ENCODE results near the gene DUOX1.
A peak's percentile ranks its signal among the peaks of the same experiment; 100 is the strongest.
"Not testable (repeated sequence)": the region's sequence is repeated elsewhere in the genome, so short reads cannot be mapped to it uniquely, and the experiment has no call there.

Gene DUOX1

DNA sequence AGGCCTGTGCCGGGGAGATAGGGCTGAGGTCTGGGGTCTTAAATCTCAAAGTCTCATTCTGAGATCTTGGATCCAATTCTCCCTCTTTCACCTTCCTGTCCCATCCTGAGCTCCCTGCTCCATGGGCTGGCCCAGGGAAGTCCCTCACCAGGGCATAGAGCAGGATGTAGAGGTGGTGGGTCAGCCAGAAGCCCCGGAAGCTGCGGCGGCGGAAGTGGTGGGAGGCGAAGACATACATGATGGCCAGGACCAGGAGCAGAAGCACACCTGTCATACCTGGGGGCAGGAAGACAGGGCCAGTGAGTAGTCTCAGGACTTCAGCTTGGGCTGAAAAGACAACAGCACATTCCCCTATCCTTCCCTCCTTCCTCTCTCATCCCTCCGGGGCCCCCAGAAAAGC lies 32.3 kb upstream of the DUOX1 start:
- Histone ChIP-seq H3K36me3 (ENCODE audit: insufficient read depth, insufficient read length, low read length) (no peaks in the 10 kb centered on the region), H3K4me1 (ENCODE audit: insufficient read depth, insufficient read length) (peaks cover 10% of the 10 kb centered on the region)
- TF ChIP-seq SUZ12 (IDR thresholded peaks at IDR 0.05; ENCODE audit: extremely low read depth, insufficient read depth, insufficient read length) (no peak), YY1 (IDR thresholded peaks at IDR 0.05; ENCODE audit: insufficient read depth, insufficient read length) (no peak), ZNF274 (IDR thresholded peaks at IDR 0.05; ENCODE audit: low read depth, low read length) (no peak)

DNA sequence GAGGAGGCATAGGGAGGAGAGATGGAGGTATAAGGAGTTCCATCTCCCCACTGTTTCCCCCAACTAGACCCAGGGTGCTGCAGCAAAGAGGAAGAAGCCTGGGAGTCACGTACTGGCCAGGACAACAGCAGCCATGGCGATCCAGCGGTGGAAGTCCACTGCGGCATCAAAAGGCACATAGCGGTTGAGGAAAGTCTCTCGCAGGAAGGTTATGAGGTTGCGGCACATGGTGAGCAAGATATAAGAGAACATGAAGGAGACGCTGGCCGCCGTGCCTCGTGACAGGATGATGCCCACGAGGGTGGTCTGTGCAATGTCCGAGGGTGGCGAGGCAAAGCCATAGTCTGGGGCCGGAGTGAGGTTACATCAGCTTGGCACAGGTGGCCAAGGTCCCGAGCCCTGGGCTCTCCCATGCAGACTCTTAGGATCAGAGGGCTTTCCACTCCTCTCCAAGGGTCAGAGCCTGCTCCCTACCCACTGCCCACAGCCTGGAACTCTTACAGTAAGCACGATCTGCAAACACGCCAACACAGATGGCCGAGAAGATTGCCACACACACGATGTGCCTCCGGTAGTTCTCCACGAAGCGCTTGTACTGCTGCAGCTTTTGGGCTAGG lies 30.1 kb upstream of the DUOX1 start:
- no peak overlapping the region for H3K9ac ChIP-seq (ENCODE audit: insufficient read length, low read depth)
- H3K4me3 ChIP-seq (ENCODE audit: insufficient read length, low read depth), result no peak overlapping the region
- peaks cover 12% of the 10 kb centered on the region for H3K4me1 ChIP-seq (ENCODE audit: insufficient read depth, insufficient read length)
- TF ChIP-seq YY1 (IDR thresholded peaks at IDR 0.05; ENCODE audit: insufficient read depth, insufficient read length) (no peak), SUZ12 (IDR thresholded peaks at IDR 0.05; ENCODE audit: extremely low read depth, insufficient read depth, insufficient read length) (no peak)
- DNase-seq (ENCODE audit: low read depth, low spot score), result no peak
- no peaks in the 10 kb centered on the region for H3K36me3 ChIP-seq (ENCODE audit: insufficient read depth, insufficient read length, low read length)
- no peaks in the 10 kb centered on the region for H3K27me3 ChIP-seq (ENCODE audit: insufficient read depth, insufficient read length)
- no peaks in the 10 kb centered on the region for H3K9me3 ChIP-seq (ENCODE audit: insufficient read depth, low read length)

More for the DNA sequence above, 32.3 kb upstream of the DUOX1 start:
- Histone ChIP-seq H3K4me3 (ENCODE audit: insufficient read length, low read depth) (no peak overlapping the region), H3K9me3 (ENCODE audit: insufficient read depth, low read length) (no peaks in the 10 kb centered on the region), H3K27me3 (ENCODE audit: insufficient read depth, insufficient read length) (no peaks in the 10 kb centered on the region), H3K9ac (ENCODE audit: insufficient read length, low read depth) (no peak overlapping the region)
- DNase-seq (ENCODE audit: low read depth, low spot score), result no peak

DNA sequence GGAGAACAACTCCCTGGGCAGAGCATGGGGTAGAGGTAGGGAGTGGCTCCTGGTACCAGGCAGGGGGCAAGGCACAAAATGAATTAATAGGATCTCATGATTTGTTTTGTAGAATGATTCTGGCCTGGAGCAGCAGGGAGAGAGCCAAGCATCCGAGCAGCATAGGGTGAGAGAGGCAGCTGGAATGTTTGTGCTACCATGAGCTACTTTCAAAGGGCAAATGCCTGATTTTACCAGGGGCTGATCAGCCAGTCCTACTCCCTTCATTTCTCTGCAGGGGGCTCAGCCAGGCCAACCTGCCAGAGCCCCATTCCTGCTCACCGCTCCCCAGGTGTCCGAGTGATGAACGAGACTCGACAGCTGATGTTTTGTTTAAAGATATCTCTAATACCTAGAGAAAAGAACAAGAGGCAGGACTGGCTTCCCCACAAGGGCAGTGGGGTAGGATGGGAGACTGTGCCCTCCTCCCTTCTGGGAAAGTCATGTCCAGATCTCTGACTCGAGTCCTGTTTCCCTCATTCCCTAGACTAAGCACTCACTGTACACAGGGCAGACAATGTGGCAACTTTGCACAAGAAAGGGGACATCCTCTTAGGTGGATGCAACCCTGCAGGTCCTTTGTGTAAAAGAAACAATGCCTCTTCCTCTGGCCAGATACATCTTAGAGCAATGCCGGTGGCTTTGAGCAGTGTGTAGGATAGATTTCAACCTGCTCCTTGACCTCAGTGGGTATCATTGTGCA lies 28.7 kb upstream of the DUOX1 start:
- Histone ChIP-seq H3K27me3 (ENCODE audit: insufficient read depth, insufficient read length) (no peaks in the 10 kb centered on the region), H3K9ac (ENCODE audit: insufficient read length, low read depth) (no peak overlapping the region), H3K4me3 (ENCODE audit: insufficient read length, low read depth) (no peak overlapping the region), H3K36me3 (ENCODE audit: insufficient read depth, insufficient read length, low read length) (no peaks in the 10 kb centered on the region), H3K9me3 (ENCODE audit: insufficient read depth, low read length) (no peaks in the 10 kb centered on the region), H3K4me1 (ENCODE audit: insufficient read depth, insufficient read length) (peaks cover 12% of the 10 kb centered on the region)
- TF ChIP-seq SUZ12 (IDR thresholded peaks at IDR 0.05; ENCODE audit: extremely low read depth, insufficient read depth, insufficient read length) (no peak), YY1 (IDR thresholded peaks at IDR 0.05; ENCODE audit: insufficient read depth, insufficient read length) (no peak), ZNF274 (IDR thresholded peaks at IDR 0.05; ENCODE audit: low read depth, low read length) (no peak)
- peak; percentile 22 for DNase-seq (ENCODE audit: low read depth, low spot score)

DNA sequence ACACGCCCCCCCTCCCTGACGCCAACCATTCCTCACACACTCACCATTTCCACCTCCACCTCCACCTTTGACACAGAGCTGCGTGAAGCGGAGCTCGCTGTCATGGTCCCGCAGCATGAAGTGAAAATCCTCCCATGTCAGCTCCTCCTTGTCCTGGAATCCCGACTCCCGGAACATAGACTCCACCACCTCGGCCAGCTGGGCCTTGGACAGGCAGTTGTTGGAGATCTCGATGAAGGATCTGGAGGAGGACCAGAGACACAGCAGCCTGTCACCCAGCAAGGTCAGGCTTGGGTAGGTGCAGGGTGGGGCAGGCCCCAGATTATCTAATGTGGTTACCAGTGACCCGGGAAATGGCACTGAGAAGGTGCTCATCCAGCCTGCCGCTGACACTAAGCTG lies 28.0 kb upstream of the DUOX1 start:
- no peak for DNase-seq (ENCODE audit: low read depth, low spot score)
- no peak for TF ChIP-seq SUZ12 (IDR thresholded peaks at IDR 0.05; ENCODE audit: extremely low read depth, insufficient read depth, insufficient read length)
- no peak for TF ChIP-seq YY1 (IDR thresholded peaks at IDR 0.05; ENCODE audit: insufficient read depth, insufficient read length)
- no peak for TF ChIP-seq ZNF274 (IDR thresholded peaks at IDR 0.05; ENCODE audit: low read depth, low read length)

DNA sequence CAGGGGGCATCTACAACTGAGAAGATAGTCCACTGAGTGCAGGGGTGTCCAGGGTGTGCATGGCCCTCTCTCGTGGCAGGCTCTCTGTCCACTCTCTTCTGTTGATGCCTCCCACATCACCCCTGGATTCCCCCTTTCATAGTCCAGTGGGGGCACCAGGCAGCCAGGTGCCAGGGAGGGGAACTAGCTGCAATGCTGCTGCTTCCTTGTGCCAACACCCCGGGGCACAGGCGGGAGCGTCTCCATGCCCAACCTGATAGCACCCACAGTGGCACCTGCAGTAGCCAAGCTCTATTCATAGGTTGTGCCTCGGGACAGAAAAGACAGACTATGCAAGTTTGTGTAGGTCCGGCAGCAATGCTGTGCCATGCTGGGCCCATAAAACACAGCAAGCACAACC lies 27.6 kb upstream of the DUOX1 start:
- H3K9me3 ChIP-seq (ENCODE audit: insufficient read depth, low read length), result no peaks in the 10 kb centered on the region
- DNase-seq (ENCODE audit: low read depth, low spot score), result no peak

More for the DNA sequence above, 28.0 kb upstream of the DUOX1 start:
- Histone ChIP-seq H3K9ac (ENCODE audit: insufficient read length, low read depth) (no peak overlapping the region), H3K36me3 (ENCODE audit: insufficient read depth, insufficient read length, low read length) (no peaks in the 10 kb centered on the region), H3K27me3 (ENCODE audit: insufficient read depth, insufficient read length) (no peaks in the 10 kb centered on the region), H3K4me1 (ENCODE audit: insufficient read depth, insufficient read length) (peaks cover 12% of the 10 kb centered on the region), H3K4me3 (ENCODE audit: insufficient read length, low read depth) (no peak overlapping the region), H3K9me3 (ENCODE audit: insufficient read depth, low read length) (no peaks in the 10 kb centered on the region)

DNA sequence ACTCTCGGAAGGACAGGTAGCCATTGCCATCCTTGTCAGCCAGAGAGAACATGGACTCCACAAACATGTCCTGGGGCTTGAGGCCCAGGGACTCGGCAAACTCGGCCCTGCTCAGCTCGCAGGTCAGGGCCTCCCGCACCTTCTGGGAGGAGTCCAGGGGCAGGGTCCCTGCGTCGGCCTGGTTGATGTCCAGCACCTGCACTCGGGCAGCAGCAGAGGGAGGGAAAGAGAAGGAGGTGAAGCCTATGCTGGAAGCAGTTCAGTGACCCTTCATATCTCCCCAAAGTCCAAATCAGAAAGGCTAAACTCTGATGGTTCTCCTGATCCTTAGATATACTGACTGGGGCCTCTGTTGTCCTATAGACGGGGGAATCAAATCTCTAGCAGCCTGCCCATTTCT lies 25.6 kb upstream of the DUOX1 start:
- not testable (repeated sequence) for H3K36me3 ChIP-seq (ENCODE audit: insufficient read depth, insufficient read length, low read length); H3K27me3 ChIP-seq (ENCODE audit: insufficient read depth, insufficient read length); H3K4me3 ChIP-seq (ENCODE audit: insufficient read length, low read depth); H3K9me3 ChIP-seq (ENCODE audit: insufficient read depth, low read length); DNase-seq (ENCODE audit: low read depth, low spot score); H3K9ac ChIP-seq (ENCODE audit: insufficient read length, low read depth)
- peaks cover 12% of the 10 kb centered on the region for H3K4me1 ChIP-seq (ENCODE audit: insufficient read depth, insufficient read length)

More for the DNA sequence above, 27.6 kb upstream of the DUOX1 start:
- TF ChIP-seq SUZ12 (IDR thresholded peaks at IDR 0.05; ENCODE audit: extremely low read depth, insufficient read depth, insufficient read length), result no peak
- no peak for TF ChIP-seq ZNF274 (IDR thresholded peaks at IDR 0.05; ENCODE audit: low read depth, low read length)
- no peaks in the 10 kb centered on the region for H3K36me3 ChIP-seq (ENCODE audit: insufficient read depth, insufficient read length, low read length)
- H3K4me1 ChIP-seq (ENCODE audit: insufficient read depth, insufficient read length), result peaks cover 12% of the 10 kb centered on the region
- no peaks in the 10 kb centered on the region for H3K27me3 ChIP-seq (ENCODE audit: insufficient read depth, insufficient read length)
- H3K4me3 ChIP-seq (ENCODE audit: insufficient read length, low read depth), result no peak overlapping the region
- H3K9ac ChIP-seq (ENCODE audit: insufficient read length, low read depth), result no peak overlapping the region

DNA sequence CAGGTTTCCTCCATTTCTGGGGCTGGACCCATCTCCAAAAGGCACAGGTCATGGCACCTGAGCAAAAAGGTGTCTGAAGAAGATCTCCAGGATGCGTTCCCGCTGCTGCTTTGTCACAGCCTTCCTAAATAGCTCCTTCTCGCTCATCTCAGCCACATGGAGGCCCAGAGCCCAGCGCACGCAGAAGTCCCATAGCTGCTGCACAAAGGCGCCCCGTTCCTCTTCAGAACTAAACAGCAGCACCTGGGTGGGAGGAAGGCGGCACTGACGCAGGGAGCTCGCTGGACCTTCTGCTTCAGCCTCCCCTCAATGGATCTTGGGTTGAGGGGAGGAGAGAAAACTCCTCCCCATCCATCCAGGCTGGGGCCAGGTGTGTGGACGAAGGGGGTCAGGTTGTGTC lies 24.2 kb upstream of the DUOX1 start:
- DNase-seq (ENCODE audit: low read depth, low spot score), result no peak
- Histone ChIP-seq H3K4me3 (ENCODE audit: insufficient read length, low read depth) (no peak overlapping the region), H3K9ac (ENCODE audit: insufficient read length, low read depth) (no peak overlapping the region), H3K4me1 (ENCODE audit: insufficient read depth, insufficient read length) (peaks cover 5% of the 10 kb centered on the region), H3K9me3 (ENCODE audit: insufficient read depth, low read length) (no peaks in the 10 kb centered on the region), H3K27me3 (ENCODE audit: insufficient read depth, insufficient read length) (peaks cover 10% of the 10 kb centered on the region), H3K36me3 (ENCODE audit: insufficient read depth, insufficient read length, low read length) (no peaks in the 10 kb centered on the region)
- TF ChIP-seq SUZ12 (IDR thresholded peaks at IDR 0.05; ENCODE audit: extremely low read depth, insufficient read depth, insufficient read length), result no peak
- no peak for TF ChIP-seq ZNF274 (IDR thresholded peaks at IDR 0.05; ENCODE audit: low read depth, low read length)
- no peak for TF ChIP-seq YY1 (IDR thresholded peaks at IDR 0.05; ENCODE audit: insufficient read depth, insufficient read length)
